ENCODE data around the gene ANKRD40. TPM values are rescaled to one million over a fixed set of nuclear protein-coding genes. Genes with fewer than 3 reads are reported as not detected.

ANKRD40 gene
- total RNA-seq, 4 donors from 2014 or later, result 18.2 to 24.7 (median 21.4) TPM

GRCh38 chr17:50708050-50709000, 611 bp upstream of the ANKRD40 start:
- peak in 1 of 6 experiments; percentile 0 for TF ChIP-seq CTCF (IDR thresholded peaks at IDR 0.05)
- TF ChIP-seq POLR2A (IDR thresholded peaks at IDR 0.05), result peak in 1 of 2 donors; percentile 1
- DNase-seq, result no peak
- Histone ChIP-seq H3K4me1 (peaks cover 0 to 24% (median 7%) of the 10 kb centered on the region in 4 donors), H3K4me3 (peak overlapping the region; percentile 59 to 82 (median 72)), H3K9me3 (no peaks in the 10 kb centered on the region), H3K27ac (peak overlapping the region; percentile 89 to 98 (median 93)), H3K27me3 (no peaks in the 10 kb centered on the region), H3K36me3 (no peaks in the 10 kb centered on the region)

GRCh38 chr17:50703162-50703561, 4.6 kb downstream of the ANKRD40 start:
- Histone ChIP-seq H3K36me3 (peaks cover 0 to 25% (median 0%) of the 10 kb centered on the region in 3 donors), H3K27ac (no peak overlapping the region), H3K4me3 (no peak overlapping the region), H3K27me3 (no peaks in the 10 kb centered on the region), H3K9me3 (no peaks in the 10 kb centered on the region), H3K4me1 (peaks cover 0 to 11% (median under 1%) of the 10 kb centered on the region in 4 donors)
- no peak for DNase-seq
- no peak for TF ChIP-seq POLR2A (IDR thresholded peaks at IDR 0.05)
- no peak for TF ChIP-seq CTCF (IDR thresholded peaks at IDR 0.05)

GRCh38 chr17:50699410-50699809, 8.3 kb downstream of the ANKRD40 start:
- Histone ChIP-seq H3K27me3 (no peaks in the 10 kb centered on the region), H3K9me3 (no peaks in the 10 kb centered on the region), H3K36me3 (peaks cover 0 to 51% (median 0%) of the 10 kb centered on the region in 3 donors), H3K4me1 (peaks cover 0 to 19% (median 0%) of the 10 kb centered on the region in 4 donors), H3K27ac (no peak overlapping the region), H3K4me3 (no peak overlapping the region)
- no peak for DNase-seq
- no peak for TF ChIP-seq POLR2A (IDR thresholded peaks at IDR 0.05)

- H3K27ac ChIP-seq, result no peak overlapping the region
- no peaks in the 10 kb centered on the region for H3K27me3 ChIP-seq
- H3K9me3 ChIP-seq, result no peaks in the 10 kb centered on the region
- no peak overlapping the region for H3K4me3 ChIP-seq
- TF ChIP-seq CTCF (IDR thresholded peaks at IDR 0.05), result peak in 3 of 6 experiments; percentile 45 to 58 (median 46)
- TF ChIP-seq POLR2A (IDR thresholded peaks at IDR 0.05), result no peak
- H3K36me3 ChIP-seq, result peaks cover 0 to 51% (median 0%) of the 10 kb centered on the region in 3 donors
- H3K4me1 ChIP-seq, result peaks cover 0 to 12% (median 0%) of the 10 kb centered on the region in 4 donors
- DNase-seq, result no peak
Observed at GRCh38 chr17:50697663-50698272, 9.9 kb downstream of the ANKRD40 start.

GRCh38 chr17:50697062-50697461, 10.7 kb downstream of the ANKRD40 start:
- H3K36me3 ChIP-seq, result peaks cover 0 to 51% (median 0%) of the 10 kb centered on the region in 3 donors
- peaks cover 0 to 20% (median 2%) of the 10 kb centered on the region in 4 donors for H3K4me1 ChIP-seq
- TF ChIP-seq CTCF (IDR thresholded peaks at IDR 0.05) (no peak), POLR2A (IDR thresholded peaks at IDR 0.05) (no peak)
- no peak overlapping the region for H3K4me3 ChIP-seq
- no peaks in the 10 kb centered on the region for H3K9me3 ChIP-seq
- H3K27ac ChIP-seq, result peak overlapping the region in 1 of 4 donors; percentile 12
- no peaks in the 10 kb centered on the region for H3K27me3 ChIP-seq
- no peak for DNase-seq

Measured in Peyer's patch (tissue), 4 donors.